ENCODE results near the gene RGSL1.

Gene RGSL1

DNA sequence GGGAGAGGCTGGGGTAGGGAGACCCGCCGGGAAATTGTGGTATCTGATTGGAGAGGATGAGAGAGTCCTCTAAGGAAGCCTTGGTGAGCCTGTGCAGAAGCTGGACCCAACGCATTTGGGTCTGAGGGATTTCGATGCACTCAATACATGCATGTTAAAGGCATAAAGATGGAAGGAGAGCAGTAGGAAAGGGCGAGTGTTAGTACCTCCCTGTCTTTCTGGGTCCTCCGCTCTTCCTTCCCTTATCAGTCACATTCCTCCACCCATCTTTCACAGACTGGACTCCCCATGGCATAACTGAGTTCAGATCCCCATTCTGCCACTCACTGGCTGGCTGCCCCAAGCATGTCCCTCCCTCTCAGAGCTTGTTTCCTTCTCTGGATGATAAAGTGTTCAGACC lies 147.0 kb downstream of the RGSL1 start:
- no peaks in the 10 kb centered on the region for H3K9me3 Mint-ChIP-seq
- no peak overlapping the region for H3K27ac Mint-ChIP-seq
- no peak overlapping the region for H3K4me3 Mint-ChIP-seq
- H3K4me1 Mint-ChIP-seq: peaks cover 2% of the 10 kb centered on the region
- peaks cover 4% of the 10 kb centered on the region for H3K36me3 Mint-ChIP-seq
- ATAC-seq (ENCODE audit: low read depth) (no peak), DNase-seq (ENCODE audit: low spot score in 2 of 2) (no peak)
- H3K27me3 Mint-ChIP-seq: no peaks in the 10 kb centered on the region

DNA sequence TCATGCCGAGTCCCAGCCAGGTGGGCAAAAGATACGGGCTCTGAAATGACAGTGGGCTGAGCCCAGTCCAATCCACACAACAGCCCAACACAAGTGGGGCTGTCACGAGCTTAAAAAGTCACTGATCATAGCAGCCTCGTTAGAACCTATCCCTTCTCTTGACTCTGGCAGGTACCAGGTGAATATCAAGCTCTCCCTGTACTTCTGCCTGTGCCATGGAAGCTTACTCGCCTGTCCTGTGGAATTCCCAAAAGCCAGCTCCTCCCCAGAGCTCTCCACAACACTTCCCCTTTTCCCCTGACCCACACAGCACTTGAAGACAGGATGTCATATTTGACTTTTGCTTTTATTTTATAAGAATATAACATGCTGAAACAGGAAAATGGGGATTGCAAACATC lies 148.3 kb downstream of the RGSL1 start:
- H3K4me1 Mint-ChIP-seq: peaks cover 2% of the 10 kb centered on the region
- H3K9me3 Mint-ChIP-seq: no peaks in the 10 kb centered on the region
- no peak for ATAC-seq (ENCODE audit: low read depth)
- H3K27ac Mint-ChIP-seq: no peak overlapping the region
- no peak for DNase-seq (ENCODE audit: low spot score in 2 of 2)
- H3K4me3 Mint-ChIP-seq: no peak overlapping the region
- H3K36me3 Mint-ChIP-seq: peaks cover 4% of the 10 kb centered on the region
- H3K27me3 Mint-ChIP-seq: no peaks in the 10 kb centered on the region

DNA sequence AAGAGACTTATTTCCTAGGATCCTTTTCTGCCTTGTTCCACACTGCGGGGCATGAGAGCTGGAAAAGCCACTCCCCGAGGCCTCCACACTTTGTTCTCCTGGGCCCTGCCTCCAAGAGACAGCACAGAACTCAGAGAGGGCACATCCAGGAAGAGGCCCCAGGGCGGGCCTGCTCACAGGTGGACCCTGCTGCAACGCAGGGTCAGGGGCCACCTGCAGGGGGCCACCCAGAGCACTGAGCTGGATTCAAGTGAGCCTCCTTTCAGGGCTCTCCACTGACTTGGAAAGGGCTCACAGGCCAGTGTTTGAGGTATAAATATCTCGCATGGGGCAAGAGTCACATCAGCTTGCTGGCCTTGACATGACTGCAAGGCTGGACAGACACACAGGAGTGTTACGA lies 149.4 kb downstream of the RGSL1 start:
- H3K4me3 Mint-ChIP-seq: no peak overlapping the region

DNA sequence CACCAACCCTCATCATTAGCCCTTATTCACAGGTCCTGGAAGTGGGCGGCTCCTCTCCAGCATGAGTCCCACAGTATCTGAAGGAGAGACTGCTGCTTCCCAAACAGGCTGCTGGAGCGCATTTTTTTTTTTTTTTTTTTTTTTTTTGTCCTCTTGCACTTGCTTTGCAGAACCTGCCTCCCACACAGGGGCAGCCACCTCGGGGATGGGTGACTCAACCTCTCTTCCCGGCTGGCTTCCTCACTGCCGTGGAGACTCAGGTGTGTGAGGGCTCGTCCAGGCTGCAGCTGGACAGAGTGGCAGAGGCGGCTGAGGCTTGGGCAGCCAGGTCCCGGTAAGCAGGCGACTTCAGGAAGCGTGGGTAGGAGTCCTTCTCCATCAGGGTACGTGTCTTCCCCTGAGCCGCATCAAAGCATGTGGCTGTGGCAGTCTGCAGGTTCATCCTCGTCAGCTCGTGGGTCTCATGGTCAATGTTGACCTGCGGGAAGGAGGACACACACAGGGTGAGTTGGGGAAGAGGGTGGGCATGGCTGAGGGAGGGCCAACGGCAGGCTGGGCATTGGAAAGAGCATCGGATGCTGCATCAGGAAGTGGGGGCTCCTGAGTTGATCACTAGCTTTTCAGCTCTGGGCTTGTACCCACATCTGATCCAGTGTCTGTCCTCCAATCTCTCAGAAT lies 150.2 kb downstream of the RGSL1 start:
- H3K4me1 Mint-ChIP-seq: peaks cover 16% of the 10 kb centered on the region
- H3K27ac Mint-ChIP-seq: no peak overlapping the region

More for the DNA sequence above, 149.4 kb downstream of the RGSL1 start:
- H3K27me3 Mint-ChIP-seq: no peaks in the 10 kb centered on the region
- peak overlapping the region; percentile 39 for H3K27ac Mint-ChIP-seq
- peaks cover 11% of the 10 kb centered on the region for H3K4me1 Mint-ChIP-seq
- ATAC-seq (ENCODE audit: low read depth) (no peak), DNase-seq (ENCODE audit: low spot score in 2 of 2) (no peak)
- H3K9me3 Mint-ChIP-seq: no peaks in the 10 kb centered on the region
- peaks cover 4% of the 10 kb centered on the region for H3K36me3 Mint-ChIP-seq

DNA sequence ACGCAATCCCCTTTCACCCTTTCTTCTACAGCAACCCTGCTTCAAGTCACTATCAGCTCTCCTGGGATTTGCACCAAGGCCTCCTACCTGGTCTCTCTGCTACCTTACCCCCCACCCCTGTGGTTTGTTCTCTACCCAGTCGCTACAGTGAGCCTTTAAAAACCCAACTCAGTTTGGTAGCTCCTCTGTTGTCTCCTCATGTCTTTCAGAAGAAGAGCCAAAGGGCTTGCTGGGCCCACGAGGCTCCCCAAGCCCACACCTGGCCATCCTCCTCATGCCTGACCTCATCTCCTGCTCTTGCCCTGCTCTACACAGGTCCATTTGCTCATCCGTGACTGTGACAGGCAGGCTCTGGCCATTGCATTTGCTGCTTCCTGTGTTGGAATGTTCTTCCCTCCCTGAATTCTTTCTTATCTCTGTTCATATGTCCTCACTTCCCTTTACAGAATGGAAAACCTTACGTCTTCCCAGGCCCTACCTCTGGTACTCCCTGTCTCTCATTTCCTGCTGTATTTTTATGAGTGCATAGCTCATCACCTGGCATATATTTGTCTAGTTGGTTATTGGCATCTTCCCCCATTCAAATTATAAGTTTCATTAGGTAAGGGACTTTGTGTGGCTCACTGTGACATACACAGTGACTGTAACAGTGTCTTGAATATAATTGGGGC lies 150.9 kb downstream of the RGSL1 start:
- DNase-seq (ENCODE audit: low spot score in 2 of 2) (no peak), ATAC-seq (ENCODE audit: low read depth) (no peak)
- Mint-ChIP-seq H3K9me3 (no peaks in the 10 kb centered on the region), H3K4me1 (peaks cover 14% of the 10 kb centered on the region), H3K27me3 (no peaks in the 10 kb centered on the region), H3K27ac (no peak overlapping the region), H3K36me3 (peaks cover 4% of the 10 kb centered on the region), H3K4me3 (no peak overlapping the region)

More for the DNA sequence above, 150.2 kb downstream of the RGSL1 start:
- DNase-seq (ENCODE audit: low spot score in 2 of 2) (no peak), ATAC-seq (ENCODE audit: low read depth) (no peak)
- H3K27me3 Mint-ChIP-seq: no peaks in the 10 kb centered on the region
- H3K4me3 Mint-ChIP-seq: no peak overlapping the region
- H3K9me3 Mint-ChIP-seq: no peaks in the 10 kb centered on the region
- peaks cover 4% of the 10 kb centered on the region for H3K36me3 Mint-ChIP-seq

DNA sequence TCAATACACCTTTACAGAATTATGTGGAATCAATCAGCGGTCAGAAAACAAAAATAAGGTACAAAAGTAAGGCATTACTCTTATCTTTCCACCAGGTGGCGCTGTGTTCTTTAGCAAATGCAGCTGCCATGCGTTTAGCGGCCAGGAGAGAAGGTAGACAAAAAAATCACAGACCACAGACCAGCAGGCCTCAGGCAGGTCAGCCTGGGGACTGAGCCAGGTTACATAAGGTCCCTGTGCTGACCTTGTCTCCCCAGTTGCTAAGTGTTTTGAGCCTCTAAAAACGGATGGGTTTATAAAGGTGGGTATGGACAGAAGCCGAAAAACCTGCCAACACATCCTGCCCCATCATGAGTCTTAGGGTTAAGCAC lies 151.5 kb downstream of the RGSL1 start:
- peaks cover 14% of the 10 kb centered on the region for H3K4me1 Mint-ChIP-seq
- DNase-seq (ENCODE audit: low spot score in 2 of 2) (peak; percentile 73 to 79), ATAC-seq (ENCODE audit: low read depth) (peak; percentile 21)
- no peak overlapping the region for H3K4me3 Mint-ChIP-seq
- H3K36me3 Mint-ChIP-seq: peaks cover 4% of the 10 kb centered on the region
- H3K27me3 Mint-ChIP-seq: no peaks in the 10 kb centered on the region
- H3K27ac Mint-ChIP-seq: no peak overlapping the region
- H3K9me3 Mint-ChIP-seq: no peaks in the 10 kb centered on the region

DNA sequence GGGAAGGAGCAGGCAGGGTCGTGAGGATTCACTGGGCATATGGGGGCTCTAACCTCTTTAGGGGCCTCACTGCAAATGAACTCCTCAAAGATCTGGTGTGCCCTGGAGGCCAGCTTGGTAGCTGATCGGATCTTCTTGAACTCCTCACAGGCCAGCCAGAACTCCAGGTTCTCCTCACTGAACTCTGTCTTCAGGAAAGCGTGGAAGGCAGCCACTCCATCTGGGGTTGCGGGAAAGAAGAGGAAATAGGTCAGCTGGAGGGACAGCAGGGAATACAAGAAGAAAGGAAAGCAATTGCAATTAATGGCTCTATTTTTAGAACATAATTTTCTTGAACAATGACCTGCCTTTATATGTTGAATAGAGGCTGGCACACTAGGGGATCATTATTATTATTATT lies 152.0 kb downstream of the RGSL1 start:
- Mint-ChIP-seq H3K27ac (no peak overlapping the region), H3K36me3 (peaks cover 4% of the 10 kb centered on the region), H3K9me3 (no peaks in the 10 kb centered on the region), H3K4me3 (no peak overlapping the region), H3K4me1 (peaks cover 14% of the 10 kb centered on the region), H3K27me3 (no peaks in the 10 kb centered on the region)
- DNase-seq (ENCODE audit: low spot score in 2 of 2) (no peak), ATAC-seq (ENCODE audit: low read depth) (no peak)

DNA sequence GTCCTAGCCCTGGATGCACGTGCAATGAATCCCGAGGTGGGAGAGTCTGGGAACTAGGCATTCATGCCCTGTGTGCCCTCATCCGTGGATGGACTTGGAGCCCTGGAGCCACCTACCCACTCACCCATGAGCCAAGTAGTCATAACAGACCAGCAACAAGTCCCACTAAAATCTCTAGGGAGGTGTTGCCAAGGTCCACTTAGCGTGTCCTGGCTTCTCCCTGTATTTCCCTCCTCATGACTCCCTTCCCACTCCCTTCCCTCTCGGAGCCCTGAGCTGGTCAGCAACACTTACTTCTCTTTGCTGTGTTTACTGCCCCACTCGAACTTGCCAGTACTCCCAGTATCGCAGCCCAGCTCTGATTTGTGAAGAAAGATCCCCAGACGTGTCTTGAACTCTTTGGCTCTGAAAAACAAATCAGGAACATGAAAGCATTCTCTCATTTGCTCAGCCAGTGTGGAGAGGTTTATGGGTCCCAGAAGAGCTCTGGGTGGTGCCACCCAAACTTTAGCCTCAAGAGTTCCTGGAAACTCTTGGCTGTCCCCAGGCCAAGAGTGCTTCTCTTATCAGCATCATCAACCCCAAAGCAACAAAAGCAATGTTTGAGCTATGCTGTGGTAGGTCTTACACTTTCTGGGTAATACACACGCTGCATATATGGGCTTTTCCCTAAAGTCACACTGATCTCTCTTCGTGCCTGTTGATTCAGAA lies 153.1 kb downstream of the RGSL1 start:
- H3K4me3 Mint-ChIP-seq: peak overlapping the region; percentile 86
- no peaks in the 10 kb centered on the region for H3K27me3 Mint-ChIP-seq
- no peak for DNase-seq (ENCODE audit: low spot score in 2 of 2)
- H3K27ac Mint-ChIP-seq: peak overlapping the region; percentile 66
- peaks cover 4% of the 10 kb centered on the region for H3K36me3 Mint-ChIP-seq
- peaks cover 17% of the 10 kb centered on the region for H3K4me1 Mint-ChIP-seq
- H3K9me3 Mint-ChIP-seq: no peaks in the 10 kb centered on the region
- no peak for ATAC-seq (ENCODE audit: low read depth)

DNA sequence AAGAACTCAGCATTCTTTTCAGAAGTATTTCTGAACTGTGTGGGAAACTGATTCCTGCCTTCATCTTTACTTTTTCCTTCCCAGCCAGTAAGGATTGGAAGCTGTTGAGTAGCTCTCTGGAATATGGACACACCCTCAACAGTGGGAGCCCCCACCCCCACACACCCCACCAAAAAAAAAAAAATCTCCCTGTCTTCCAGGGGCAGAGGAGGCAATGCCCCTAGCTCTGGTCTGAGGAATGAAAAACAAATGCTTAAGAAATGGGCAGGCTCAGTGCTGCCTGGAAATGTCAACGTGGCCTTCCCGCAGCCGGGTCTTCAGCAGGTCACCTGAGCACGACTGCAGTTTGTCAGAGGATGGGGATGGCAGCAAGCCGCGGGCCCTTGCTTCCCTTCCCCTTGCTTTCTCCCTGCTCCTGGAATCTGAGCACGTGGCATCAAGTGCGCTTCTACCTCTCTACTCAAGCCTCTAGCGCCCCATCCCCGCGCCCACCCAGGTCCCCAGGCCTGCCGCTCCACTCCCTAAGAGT lies 153.8 kb downstream of the RGSL1 start:
- H3K36me3 Mint-ChIP-seq: peaks cover 4% of the 10 kb centered on the region
- H3K4me1 Mint-ChIP-seq: peaks cover 17% of the 10 kb centered on the region
- no peak for DNase-seq (ENCODE audit: low spot score in 2 of 2)
- ATAC-seq (ENCODE audit: low read depth): peak; percentile 5
- H3K9me3 Mint-ChIP-seq: no peaks in the 10 kb centered on the region
- H3K27me3 Mint-ChIP-seq: no peaks in the 10 kb centered on the region
- H3K27ac Mint-ChIP-seq: peak overlapping the region; percentile 66
- H3K4me3 Mint-ChIP-seq: peak overlapping the region; percentile 86

DNA sequence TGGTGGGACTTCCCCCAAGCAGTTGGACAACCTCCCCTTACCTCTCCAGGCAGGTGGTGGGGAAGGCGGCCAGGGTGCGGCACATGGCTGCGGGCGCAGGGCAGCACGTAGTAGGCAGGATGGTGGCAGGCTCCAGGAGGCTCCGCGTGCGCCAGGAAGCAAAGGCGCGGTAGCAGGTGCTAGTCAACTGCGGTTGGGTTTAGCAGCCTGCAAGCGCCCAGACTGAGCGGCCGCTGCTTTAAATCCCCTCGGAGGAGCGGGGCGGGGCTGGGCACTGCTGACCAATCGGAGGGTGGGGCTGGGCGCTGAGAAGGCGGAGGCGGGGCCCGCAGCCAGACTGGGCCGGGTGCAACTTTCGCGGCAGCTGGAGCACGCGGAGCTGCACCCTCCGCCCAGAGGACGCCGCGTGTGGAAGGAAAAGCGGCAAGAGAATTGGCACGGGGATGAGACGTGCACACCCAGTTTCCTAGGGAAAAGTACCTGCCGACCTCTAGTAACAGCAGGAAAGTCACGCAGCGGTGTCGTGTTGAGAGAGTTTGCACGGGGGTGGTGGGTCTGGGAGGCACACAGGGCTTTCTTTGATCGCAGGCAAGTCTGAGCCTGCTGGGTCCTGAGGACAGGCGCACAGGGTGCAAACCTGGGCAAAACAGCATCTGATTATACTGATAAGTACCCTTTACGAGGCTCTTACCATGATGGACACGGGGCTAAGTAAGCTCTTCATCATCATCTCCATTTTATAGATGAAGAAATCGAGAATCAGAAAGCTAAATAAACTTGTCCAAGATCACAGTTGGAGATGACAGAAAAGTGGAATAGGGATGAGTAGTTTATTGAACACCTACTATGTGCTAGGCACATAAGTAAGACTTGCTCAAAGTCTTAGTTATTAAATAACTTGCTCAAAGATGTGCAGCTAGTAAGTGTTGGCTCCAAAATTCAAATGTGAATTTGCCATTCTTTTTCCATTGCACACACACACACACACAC lies 154.5 kb downstream of the RGSL1 start, which contains the start of gene RGS16:
TSS of gene RGS16 (minus strand) at position 215 of the 990 bp plus-strand sequence. CDS start at position 85, 130 bp downstream.
- peak within 1 kb of the TSS; percentile 86 for H3K4me3 Mint-ChIP-seq
- ATAC-seq (ENCODE audit: low read depth) (peak; percentile 95), DNase-seq (ENCODE audit: low spot score in 2 of 2) (peak; percentile 79 to 81)
- H3K27me3 Mint-ChIP-seq: peaks cover 2% of the 10 kb centered on the region
- peaks cover 19% of the 10 kb centered on the region for H3K4me1 Mint-ChIP-seq
- H3K36me3 Mint-ChIP-seq: peaks cover 4% of the 10 kb centered on the region
- peak within 1 kb of the TSS; percentile 66 for H3K27ac Mint-ChIP-seq
- no peaks in the 10 kb centered on the region for H3K9me3 Mint-ChIP-seq

DNA sequence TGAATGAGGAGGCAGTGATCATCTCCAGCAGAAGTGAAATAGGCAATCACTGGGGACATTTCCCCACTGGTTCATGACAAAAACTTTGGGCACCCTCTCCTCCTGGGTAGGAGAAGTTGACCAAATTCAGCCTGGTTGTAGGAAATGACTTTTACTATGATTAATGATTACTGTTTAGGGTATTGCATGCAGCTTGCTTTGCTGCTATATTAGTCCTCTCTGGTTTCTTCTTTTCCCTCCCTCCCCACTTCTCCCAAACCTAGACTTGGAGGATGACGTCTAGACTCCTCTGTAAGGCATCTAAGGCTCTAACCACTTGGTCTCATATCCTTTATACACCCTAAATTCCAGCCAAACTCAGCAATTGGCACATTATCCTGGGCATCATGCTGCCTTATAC lies 157.6 kb downstream of the RGSL1 start:
- DNase-seq (ENCODE audit: low spot score in 2 of 2): no peak
- peaks cover 20% of the 10 kb centered on the region for H3K4me1 Mint-ChIP-seq

DNA sequence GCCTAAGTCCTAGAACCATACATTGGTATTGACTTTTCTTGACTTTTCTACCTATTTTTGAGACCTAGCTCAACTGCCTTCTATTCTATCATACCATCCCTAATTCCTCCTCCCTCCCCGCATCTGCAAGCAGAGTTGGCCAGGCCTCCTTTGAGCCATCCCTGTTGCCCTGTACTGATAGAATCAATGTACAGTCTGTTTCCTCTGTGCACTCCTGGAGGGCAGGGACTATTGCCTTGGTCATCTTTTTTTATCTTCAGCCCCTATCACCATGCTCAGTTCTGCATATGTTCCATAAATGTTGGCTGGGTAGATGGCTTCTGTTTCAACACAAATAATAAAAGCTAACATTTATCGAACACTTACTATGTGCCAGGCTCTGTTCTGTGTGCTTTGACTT lies 158.3 kb downstream of the RGSL1 start:
- no peaks in the 10 kb centered on the region for H3K36me3 Mint-ChIP-seq
- H3K27me3 Mint-ChIP-seq: peaks cover 8% of the 10 kb centered on the region

More for the DNA sequence above, 157.6 kb downstream of the RGSL1 start:
- Mint-ChIP-seq H3K27me3 (peaks cover 8% of the 10 kb centered on the region), H3K27ac (no peak overlapping the region), H3K4me3 (no peak overlapping the region), H3K36me3 (no peaks in the 10 kb centered on the region), H3K9me3 (no peaks in the 10 kb centered on the region)
- ATAC-seq (ENCODE audit: low read depth): no peak

DNA sequence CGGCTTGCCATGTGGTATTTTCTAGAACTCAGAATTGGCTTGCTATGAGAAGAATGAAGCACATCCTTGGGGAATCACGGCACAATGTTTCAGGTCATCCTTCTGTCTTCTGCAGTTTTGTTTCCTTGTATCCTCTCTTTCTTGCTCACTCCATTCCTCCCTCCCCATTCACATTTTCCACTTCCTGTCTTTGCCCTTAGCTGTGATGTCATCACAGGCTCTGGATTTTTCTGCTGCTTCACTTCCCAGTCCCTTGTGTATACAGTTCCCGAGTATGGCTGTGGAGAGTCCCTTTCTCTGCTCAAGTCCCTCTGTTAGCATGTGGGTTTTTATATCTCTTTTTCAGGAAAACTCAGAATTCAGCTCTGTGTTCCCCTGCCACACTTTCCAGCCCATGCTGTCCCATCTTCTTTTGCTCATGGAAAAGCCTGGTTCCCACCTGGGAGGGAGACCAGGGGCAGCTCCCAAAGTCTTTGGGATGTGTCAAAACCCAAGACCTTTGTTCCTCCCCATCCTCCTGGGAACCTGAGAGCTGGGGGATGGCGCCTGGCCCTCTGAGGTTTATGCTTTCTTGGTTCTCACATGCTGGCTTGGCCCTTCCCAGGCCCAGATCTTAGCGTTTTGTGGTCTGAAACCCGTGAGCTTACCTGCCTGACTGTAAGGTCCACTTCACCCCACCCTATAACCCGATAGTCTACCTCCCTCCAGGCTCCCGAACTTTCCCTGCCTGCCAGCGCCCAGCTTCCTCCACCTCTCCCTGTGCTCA lies 159.1 kb downstream of the RGSL1 start:
- Mint-ChIP-seq H3K27me3 (peaks cover 8% of the 10 kb centered on the region), H3K9me3 (no peaks in the 10 kb centered on the region), H3K36me3 (no peaks in the 10 kb centered on the region), H3K27ac (no peak overlapping the region), H3K4me3 (no peak overlapping the region), H3K4me1 (peaks cover 16% of the 10 kb centered on the region)
- no peak for ATAC-seq (ENCODE audit: low read depth)
- no peak for DNase-seq (ENCODE audit: low spot score in 2 of 2)

More for the DNA sequence above, 158.3 kb downstream of the RGSL1 start:
- Mint-ChIP-seq H3K4me3 (no peak overlapping the region), H3K27ac (no peak overlapping the region), H3K9me3 (no peaks in the 10 kb centered on the region), H3K4me1 (peaks cover 20% of the 10 kb centered on the region)
- ATAC-seq (ENCODE audit: low read depth): no peak
- DNase-seq (ENCODE audit: low spot score in 2 of 2): no peak

Data from memory B cell (primary cell).